Spleen (tissue), 7 donors: Measurements from ENCODE around the gene GABARAP.

ENCODE experiments used
- CTCF ChIP-seq, 11 experiments: fragments of 200-600 bp in 7 of 11; fragments of 450-650 bp in 4 of 11; sonication (generic) in 4 of 11; IDR thresholded peaks in 8 of 11; conservative IDR thresholded peaks in 3 of 11; 1 replicate in 7 of 11; 2 replicates in 4 of 11; pipeline versions ENCODE4 v1.4.0 to v1.8.0; 2016 to 2021; ENCODE audit warnings: antibody characterized with exemption in 11 of 11, inconsistent platforms in 4 of 11, mild to moderate bottlenecking in 1 of 11
- POLR2AphosphoS5 ChIP-seq, 3 donors: sonication (generic); formaldehyde crosslinking; IDR thresholded peaks; one replicate each; pipeline ENCODE4 v1.5.1; 2017; ENCODE audit warnings: antibody characterized with exemption in 3 of 3
- donor health status: DM: no; HTN: no; CAD: no; lungs with moderate emphysema.
- donor health status: DM: no; HTN: no; CAD: no.
- donor health status: DM: no; HTN: no; CAD: no.

DNA sequence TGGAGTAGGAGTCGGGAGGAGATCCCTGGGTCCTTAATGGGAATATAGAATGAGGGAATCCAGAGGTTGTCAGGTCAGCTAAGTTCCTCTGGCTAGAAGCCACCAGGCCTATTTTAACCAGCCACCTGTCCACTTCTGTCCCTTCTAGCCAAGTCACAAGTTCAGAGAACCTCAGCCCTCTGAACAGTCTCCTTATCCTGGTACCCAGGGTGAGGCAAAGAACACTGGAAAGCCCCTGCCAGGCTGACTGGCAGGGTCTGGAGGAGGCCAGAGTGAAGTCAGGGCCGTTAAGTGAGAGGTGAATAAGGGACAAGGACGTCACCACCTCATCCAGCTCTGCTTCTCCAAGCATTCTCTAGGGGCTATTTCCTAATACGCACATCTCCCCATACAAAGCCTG lies 6.5 kb upstream of the GABARAP start:
- TF ChIP-seq CTCF (IDR thresholded peaks at IDR 0.05 in 8 of 11, conservative IDR thresholded peaks at IDR 0.05 in 3 of 11) (no peak), POLR2AphosphoS5 (IDR thresholded peaks at IDR 0.05) (no peak)
